NCI-H460 (cell line): ENCODE data around the gene DES. TPM values are rescaled to one million over a fixed set of nuclear protein-coding genes. Genes with fewer than 3 reads are reported as not detected.

Experiments
- DNase-seq: peaks from one replicate; pipeline ENCODE4 v3.0.0-alpha.2; 2016; ENCODE audit warnings: low read depth; ENCODE audit errors: extremely low read depth
- total RNA-seq: library from RNA; depleted of rRNA; stranded (reverse); fragments of >200 nt; shearing (Covaris generic); gene quantifications from 2 replicates; pipeline ENCODE4 v1.2.3, GENCODE V29; 2014

DES gene
- total RNA-seq, 1 experiment from 2014 or later, result 0.50 TPM

- no peak for DNase-seq
Measured at GRCh38 chr2:219419012-219419324, 791 bp downstream of the DES start.

- no peak for DNase-seq
Measured at GRCh38 chr2:219419331-219420197, 1.4 kb downstream of the DES start.

GRCh38 chr2:219420687-219421086 is 2.5 kb downstream of the DES start:
- DNase-seq, result no peak

GRCh38 chr2:219421323-219421722 is 3.1 kb downstream of the DES start:
- no peak for DNase-seq

- DNase-seq, result no peak
Measured at GRCh38 chr2:219422952-219423534, 4.9 kb downstream of the DES start.

- no peak for DNase-seq
Measured at GRCh38 chr2:219423652-219424377, 5.6 kb downstream of the DES start.

GRCh38 chr2:219425238-219426067 is 7.3 kb downstream of the DES start:
- DNase-seq, result no peak

- DNase-seq, result no peak
Measured at GRCh38 chr2:219426068-219426443, 7.9 kb downstream of the DES start.

- no peak for DNase-seq
Measured at GRCh38 chr2:219426534-219427136, 8.5 kb downstream of the DES start.

GRCh38 chr2:219428469-219428868 is 10.3 kb downstream of the DES start:
- DNase-seq, result no peak

- DNase-seq, result no peak
Measured at GRCh38 chr2:219429958-219430606, 11.9 kb downstream of the DES start.

- DNase-seq, result peak; percentile 19
Measured at GRCh38 chr2:219430633-219431615, 12.7 kb downstream of the DES start.

GRCh38 chr2:219433666-219434467 is 15.7 kb downstream of the DES start:
- no peak for DNase-seq

- no peak for DNase-seq
Measured at GRCh38 chr2:219434468-219434717, 16.2 kb downstream of the DES start.

GRCh38 chr2:219434718-219435525 is 16.7 kb downstream of the DES start, which contains the start of gene SPEG:
SPEG (plus strand) TSS chr2:219434843; CDS start chr2:219434978, 135 bp downstream.
- no peak for DNase-seq

- DNase-seq, result no peak
Measured at GRCh38 chr2:219435701-219436100, 17.5 kb downstream of the DES start.

- DNase-seq, result no peak
Measured at GRCh38 chr2:219436491-219436890, 18.3 kb downstream of the DES start.
